DOHH2 (cell line): Measurements from ENCODE around the gene TPM2.

Experiments
- EZH2phosphoT487 ChIP-seq: fragments of 200-600 bp; sonication (generic); IDR thresholded peaks from 2 replicates; pipeline ENCODE4 v1.6.1; 2017; ENCODE audit warnings: borderline replicate concordance, mild to moderate bottlenecking, antibody characterized with exemption, low read length, moderate library complexity, mixed read lengths
- TF ChIP-seq, protein P1 (sequence below): fragments of 200-600 bp; sonication (generic); IDR thresholded peaks from one replicate; pipeline ENCODE4 v1.5.1; 2014; ENCODE audit warnings: antibody characterized with exemption, mild to moderate bottlenecking, low read depth, low read length; ENCODE audit not compliant: poor library complexity, severe bottlenecking

DNA sequence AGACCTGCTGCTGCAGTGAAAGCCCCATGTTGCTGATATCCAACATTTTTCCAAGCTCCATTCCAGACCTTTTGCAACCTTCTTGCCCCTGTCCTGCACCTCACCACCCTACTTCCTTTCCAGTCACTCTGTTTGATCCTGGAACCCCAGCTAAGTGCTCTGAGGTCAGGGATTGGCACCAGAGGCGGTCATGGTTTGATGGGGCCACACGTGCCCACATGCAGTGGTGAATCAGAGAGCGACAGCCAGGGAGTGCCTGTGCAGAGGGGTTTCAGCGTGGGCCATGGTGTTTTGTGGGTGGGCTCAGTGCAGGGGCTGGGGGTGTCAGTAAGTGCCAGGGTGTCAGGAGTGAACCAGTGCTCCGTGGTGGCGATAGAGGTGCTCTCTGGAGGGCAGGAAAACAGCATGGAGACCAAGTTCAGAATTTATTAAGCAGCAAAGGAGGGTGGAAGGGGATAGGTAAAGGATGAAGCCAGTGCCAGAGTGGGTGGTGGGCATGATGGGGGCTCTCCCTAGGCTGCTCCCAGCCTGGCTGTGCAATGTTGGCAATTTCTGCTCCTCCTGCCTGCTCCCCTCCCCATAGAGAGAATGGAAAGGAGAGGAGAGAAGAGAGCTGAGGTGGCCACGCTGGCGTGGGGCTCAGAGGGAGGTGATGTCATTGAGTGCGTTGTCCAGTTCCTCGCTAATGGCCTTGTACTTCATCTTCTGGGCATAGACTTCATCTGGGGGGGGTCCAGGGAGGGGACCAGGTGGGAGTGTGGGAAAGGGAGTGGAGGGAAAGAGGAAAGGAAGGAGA, 7.0 kb downstream of the TPM2 start:
- TF ChIP-seq, protein P1, sequence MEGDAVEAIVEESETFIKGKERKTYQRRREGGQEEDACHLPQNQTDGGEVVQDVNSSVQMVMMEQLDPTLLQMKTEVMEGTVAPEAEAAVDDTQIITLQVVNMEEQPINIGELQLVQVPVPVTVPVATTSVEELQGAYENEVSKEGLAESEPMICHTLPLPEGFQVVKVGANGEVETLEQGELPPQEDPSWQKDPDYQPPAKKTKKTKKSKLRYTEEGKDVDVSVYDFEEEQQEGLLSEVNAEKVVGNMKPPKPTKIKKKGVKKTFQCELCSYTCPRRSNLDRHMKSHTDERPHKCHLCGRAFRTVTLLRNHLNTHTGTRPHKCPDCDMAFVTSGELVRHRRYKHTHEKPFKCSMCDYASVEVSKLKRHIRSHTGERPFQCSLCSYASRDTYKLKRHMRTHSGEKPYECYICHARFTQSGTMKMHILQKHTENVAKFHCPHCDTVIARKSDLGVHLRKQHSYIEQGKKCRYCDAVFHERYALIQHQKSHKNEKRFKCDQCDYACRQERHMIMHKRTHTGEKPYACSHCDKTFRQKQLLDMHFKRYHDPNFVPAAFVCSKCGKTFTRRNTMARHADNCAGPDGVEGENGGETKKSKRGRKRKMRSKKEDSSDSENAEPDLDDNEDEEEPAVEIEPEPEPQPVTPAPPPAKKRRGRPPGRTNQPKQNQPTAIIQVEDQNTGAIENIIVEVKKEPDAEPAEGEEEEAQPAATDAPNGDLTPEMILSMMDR = no peak
- TF ChIP-seq EZH2phosphoT487 = no peak
